ENCODE data around the gene TRAFD1.

GRCh38 chr12:112178796-112179195, 53.4 kb downstream of the TRAFD1 start:
- TF ChIP-seq CTCF (IDR thresholded peaks at IDR 0.05; ENCODE audit: low read depth, low read length) (no peak), EZH2phosphoT487 (IDR thresholded peaks at IDR 0.05; ENCODE audit: low read depth) (no peak)
